Endothelial cell of umbilical vein (primary cell): ENCODE data around the gene TTF2. TPM values are rescaled to one million over a fixed set of nuclear protein-coding genes. Genes with fewer than 3 reads are reported as not detected.

Experiments used
- BruUV-seq: library from RNA; stranded (reverse); fragments of 400-500 nt; replicated peaks from 2 replicates; lab custom pipeline; 2021; lab: Mats Ljungman, UMichigan
- CTCF ChIA-PET: fragments of 300-600, 350-600 bp; sonication (Branson Sonifier 250); formaldehyde crosslinking; loops from one replicate; lab custom pipeline; 2021; ENCODE audit warnings: antibody characterized with exemption, inconsistent platforms; lab: Charles Lee
- POLR2A ChIA-PET: fragments of 300-600, 350-600 bp; sonication (Branson Sonifier 250); formaldehyde crosslinking; loops from one replicate; lab custom pipeline; 2021; ENCODE audit warnings: antibody characterized with exemption, inconsistent platforms; lab: Charles Lee
- DNase-seq: peaks from one replicate; pipeline ENCODE4 v3.0.0-alpha.2; 2011; ENCODE audit warnings: low read depth, low spot score
- FAIRE-seq: peaks from 2 replicates; lab custom pipeline; 2011; peaks lifted over from hg19 to GRCh38; lab: Jason Lieb, UNC
- H2AFZ ChIP-seq: 2 replicates; pipeline ENCODE4 v1.6.0; 2012; ENCODE audit warnings: low read depth, low read length, control low read depth, inconsistent platforms
- H3K27ac ChIP-seq: 2 replicates; pipeline ENCODE4 v1.5.1; 2011; ENCODE audit warnings: low read depth, mild to moderate bottlenecking, control low read depth, low read length, moderate library complexity; ENCODE audit not compliant: insufficient read depth
- H3K27me3 ChIP-seq, 2 experiments: 2 replicates each; pipeline versions ENCODE4 v1.6.0 to v1.6.1; 2011; ENCODE audit warnings: low read length in 2 of 2, mixed read lengths in 1 of 2; ENCODE audit not compliant: control insufficient read depth in 2 of 2, insufficient read depth in 2 of 2
- H3K36me3 ChIP-seq, 2 experiments: 2 replicates in 1 of 2; 3 replicates in 1 of 2; pipeline ENCODE4 v1.5.1; 2011; ENCODE audit warnings: low read length in 2 of 2, mild to moderate bottlenecking in 1 of 2, moderate library complexity in 1 of 2; ENCODE audit not compliant: control insufficient read depth in 2 of 2, insufficient read depth in 2 of 2; ENCODE audit errors: extremely low read depth in 1 of 2
- H3K4me1 ChIP-seq: 3 replicates; pipeline ENCODE4 v1.5.1; 2011; ENCODE audit warnings: mild to moderate bottlenecking, low read length; ENCODE audit not compliant: control insufficient read depth, insufficient read depth; ENCODE audit errors: extremely low read depth
- H3K4me2 ChIP-seq: 2 replicates; pipeline ENCODE4 v1.6.1; 2011; ENCODE audit warnings: low read length, control low read depth, mixed read lengths; ENCODE audit not compliant: insufficient read depth
- H3K4me3 ChIP-seq, 3 experiments: fragments of 200-600 bp in 1 of 3; sonication (generic), shearing (Covaris generic) in 1 of 3; replicated peaks in 1 of 3; 2 replicates each; pipeline ENCODE4 v1.5.1; 2011 to 2016; ENCODE audit warnings: control low read depth in 3 of 3, low read length in 3 of 3, mild to moderate bottlenecking in 2 of 3, inconsistent platforms in 1 of 3, low read depth in 1 of 3, moderate library complexity in 1 of 3; ENCODE audit not compliant: insufficient read depth in 1 of 3
- H3K79me2 ChIP-seq: 2 replicates; pipeline ENCODE4 v1.6.0; 2012; ENCODE audit warnings: low read length, inconsistent platforms; ENCODE audit not compliant: control insufficient read depth, insufficient read depth
- H3K9ac ChIP-seq: replicated peaks from 2 replicates; pipeline ENCODE3; 2011; ENCODE audit warnings: low read length, control low read depth; ENCODE audit not compliant: insufficient read depth; ENCODE audit errors: extremely low read depth
- H3K9me1 ChIP-seq: replicated peaks from 3 replicates; pipeline ENCODE4 v1.6.0; 2011; ENCODE audit warnings: mild to moderate bottlenecking, low read length; ENCODE audit not compliant: control insufficient read depth, insufficient read depth; ENCODE audit errors: extremely low read depth
- H3K9me3 ChIP-seq: replicated peaks from 2 replicates; pipeline ENCODE4 v1.5.1; 2012; ENCODE audit warnings: low read length, inconsistent platforms; ENCODE audit not compliant: control insufficient read depth, insufficient read depth
- H4K20me1 ChIP-seq: replicated peaks from 2 replicates; pipeline ENCODE3; 2011; ENCODE audit warnings: mild to moderate bottlenecking, low read length; ENCODE audit not compliant: control insufficient read depth, insufficient read depth; ENCODE audit errors: extremely low read depth
- CTCF ChIP-seq, 2 donors: IDR thresholded peaks; 1 replicate in 1 of 2; 2 replicates in 1 of 2; pipeline ENCODE4 v1.5.1; 2011; ENCODE audit warnings: low read length in 2 of 2, mild to moderate bottlenecking in 2 of 2, moderate library complexity in 2 of 2, control low read depth in 1 of 2, inconsistent platforms in 1 of 2, low read depth in 1 of 2; ENCODE audit not compliant: insufficient read depth in 1 of 2; ENCODE audit errors: extremely low read depth in 1 of 2
- FOS ChIP-seq: IDR thresholded peaks from 2 replicates; pipeline ENCODE4 v1.6.1; 2011; ENCODE audit warnings: mild to moderate bottlenecking, low read length, moderate library complexity, borderline replicate concordance; ENCODE audit not compliant: insufficient read depth
- GATA2 ChIP-seq: IDR thresholded peaks from 2 replicates; pipeline ENCODE4 v1.7.0; 2011; ENCODE audit warnings: low read depth, mild to moderate bottlenecking, moderate library complexity, mixed read lengths, low read length; ENCODE audit not compliant: insufficient read length, insufficient read depth
- JUN ChIP-seq: IDR thresholded peaks from 2 replicates; pipeline ENCODE4 v1.6.1; 2011; ENCODE audit warnings: borderline replicate concordance, low read depth; ENCODE audit not compliant: insufficient read length, insufficient read depth
- MAX ChIP-seq: IDR thresholded peaks from 2 replicates; pipeline ENCODE4 v1.6.1; 2011; ENCODE audit not compliant: insufficient read depth, insufficient read length
- MYC ChIP-seq: IDR thresholded peaks from one replicate; pipeline ENCODE4 v1.6.1; 2011; ENCODE audit warnings: mild to moderate bottlenecking, low read depth, low read length
- POLR2AphosphoS5 ChIP-seq: IDR thresholded peaks from 2 replicates; pipeline ENCODE4 v1.6.1; 2012; ENCODE audit warnings: low read depth, mild to moderate bottlenecking, control low read depth, low read length, moderate library complexity; ENCODE audit not compliant: insufficient read depth
- dilution Hi-C: fragments of 300-500 bp; cut with MboI; formaldehyde crosslinking; loops from one replicate; pipeline ENCODE4 v1.15.0; 2019; ENCODE audit warnings: low sequenced_read_pairs; ENCODE audit not compliant: extremely low pct_ligation_motif_present
- intact Hi-C: fragments of 100-400 bp; cut with micrococcal nuclease; formaldehyde crosslinking; loops from one replicate; pipeline ENCODE4 v1.10.0; 2022
- polyA plus RNA-seq, 4 experiments: library from polyadenylated mRNA; depleted of rRNA in 3 of 4; stranded (reverse) in 3 of 4; unstranded in 1 of 4; fragments of >200 nt; gene quantifications; 2 replicates each; pipeline versions ENCODE4 v1.2.1 to v1.2.3, GENCODE V29; 2011 to 2012; ENCODE audit warnings: missing spikeins in 1 of 4
- total RNA-seq: library from RNA; stranded (reverse); gene quantifications from 2 replicates; pipeline ENCODE4 v1.2.3, GENCODE V29; 2021

The TTF2 gene
- total and polyA plus RNA-seq, 2 donors (not counting 3 experiments of a cell fraction or from before 2014, with no cell fraction given) = 8.8 to 44.4 TPM

- no peaks in the 10 kb centered on the region for H3K4me1 ChIP-seq
- no peak overlapping the region for H2AFZ ChIP-seq
- H3K27me3 ChIP-seq = no peaks in the 10 kb centered on the region
- no peak overlapping the region for H3K27ac ChIP-seq
- DNase-seq = no peak
- POLR2A ChIA-PET = no interaction called here
- dilution Hi-C loops = no loop called here
- H3K79me2 ChIP-seq = no peaks in the 10 kb centered on the region
- FAIRE-seq = no peak
- H3K36me3 ChIP-seq = peaks cover 0 to 3% of the 10 kb centered on the region in 2 experiments
- H3K9me1 ChIP-seq = no peaks in the 10 kb centered on the region
- H3K4me2 ChIP-seq = no peak overlapping the region
- CTCF ChIA-PET = interaction anchor here (1.2 kb wide), 1 partner anchor 24 kb away, joined by 3 read pairs; no protein-coding TSS in a partner anchor
- no peak overlapping the region for H3K4me3 ChIP-seq
- TF ChIP-seq JUN = no peak
- no peak for TF ChIP-seq FOS
- TF ChIP-seq POLR2AphosphoS5 = no peak
- TF ChIP-seq MAX = no peak
- BruUV-seq = no TSS peak
- H3K9ac ChIP-seq = no peak overlapping the region
- no peaks in the 10 kb centered on the region for H4K20me1 ChIP-seq
- no peaks in the 10 kb centered on the region for H3K9me3 ChIP-seq
- intact Hi-C loops = no loop called here
These were observed 44.9 kb downstream of the TTF2 start for GRCh38 chr1:117104986-117105385.

GRCh38 chr1:117105722-117106121, 45.6 kb downstream of the TTF2 start:
- no peaks in the 10 kb centered on the region for H3K9me3 ChIP-seq
- peaks cover 4% of the 10 kb centered on the region for H3K4me1 ChIP-seq
- H3K4me2 ChIP-seq = no peak overlapping the region
- H3K27me3 ChIP-seq = no peaks in the 10 kb centered on the region
- BruUV-seq = no TSS peak
- no peak for FAIRE-seq
- no peaks in the 10 kb centered on the region for H4K20me1 ChIP-seq
- dilution Hi-C loops (no loop called here), intact Hi-C loops (no loop called here)
- H3K36me3 ChIP-seq = peaks cover 0 to 3% of the 10 kb centered on the region in 2 experiments
- no peak overlapping the region for H3K4me3 ChIP-seq
- POLR2A ChIA-PET = interaction anchor here (1.4 kb wide), 1 partner anchor 12 kb away, joined by 3 read pairs; no protein-coding TSS in a partner anchor
- no peaks in the 10 kb centered on the region for H3K9me1 ChIP-seq
- CTCF ChIA-PET = no interaction called here
- no peaks in the 10 kb centered on the region for H3K79me2 ChIP-seq
- no peak overlapping the region for H3K9ac ChIP-seq
- H2AFZ ChIP-seq = no peak overlapping the region
- TF ChIP-seq GATA2 (no peak), POLR2AphosphoS5 (no peak), FOS (no peak), CTCF (IDR thresholded peaks at IDR 0.05; ENCODE audit: extremely low read depth in 1 of 2, insufficient read depth in 1 of 2, low read depth in 1 of 2, low read length in 2 of 2) (no peak), MYC (no peak)
- no peak overlapping the region for H3K27ac ChIP-seq
- no peak for DNase-seq
